OCI-LY3 (cell line): ENCODE results near the gene TRRAP.

ENCODE experiments used
- H2AFZ ChIP-seq: fragments of 200-600, 300-600 bp; shearing (Covaris generic); 2 replicates; pipeline ENCODE4 v1.6.0; 2014; ENCODE audit warnings: antibody characterized with exemption, low read depth, low read length
- H3K27ac ChIP-seq: fragments of 200-600, 300-600 bp; sonication (generic); 2 replicates; pipeline ENCODE4 v1.5.1; 2014; ENCODE audit warnings: mild to moderate bottlenecking, low read length, moderate library complexity, mixed read lengths
- H3K27me3 ChIP-seq: fragments of 200-600, 300-600 bp; sonication (generic); 2 replicates; pipeline ENCODE4 v1.6.1; 2014; ENCODE audit warnings: low read depth, low read length, mixed read lengths
- H3K36me3 ChIP-seq: fragments of 200-600, 300-600 bp; sonication (generic); replicated peaks from 2 replicates; pipeline ENCODE3; 2014; ENCODE audit warnings: low read depth, low read length, mixed read lengths
- H3K4me1 ChIP-seq: fragments of 300-600, 200-600 bp; sonication (generic); 2 replicates; pipeline ENCODE4 v1.6.1; 2014; ENCODE audit warnings: low read length, mixed read lengths
- H3K4me2 ChIP-seq: fragments of 200-600, 300-600 bp; sonication (generic); 2 replicates; pipeline ENCODE4 v1.6.1; 2014; ENCODE audit warnings: low read length, mixed read lengths
- H3K4me3 ChIP-seq: fragments of 300-600, 200-600 bp; sonication (generic); 2 replicates; pipeline ENCODE4 v1.5.1; 2014; ENCODE audit warnings: antibody characterized with exemption, mild to moderate bottlenecking, low read length, moderate library complexity
- H3K79me2 ChIP-seq: fragments of 300-600, 200-600 bp; shearing (Covaris generic); 2 replicates; pipeline ENCODE4 v1.6.1; 2014; ENCODE audit warnings: mild to moderate bottlenecking, low read length, mixed read lengths
- H3K9ac ChIP-seq: fragments of 300-600, 200-600 bp; shearing (Covaris generic); 2 replicates; pipeline ENCODE4 v1.6.0; 2014; ENCODE audit warnings: mild to moderate bottlenecking, low read length, moderate library complexity
- H3K9me3 ChIP-seq: fragments of 200-600, 300-600 bp; shearing (Covaris generic); 2 replicates; pipeline ENCODE4 v1.6.1; 2014; ENCODE audit warnings: low read length, mixed read lengths; ENCODE audit not compliant: insufficient read depth
- H4K20me1 ChIP-seq: fragments of 200-600, 300-600 bp; sonication (generic); 2 replicates; pipeline ENCODE4 v1.6.1; 2016; ENCODE audit warnings: low read length, mixed read lengths; ENCODE audit not compliant: insufficient read depth
- CTCF ChIP-seq: fragments of 200-600, 300-600 bp; sonication (generic); IDR thresholded peaks from 2 replicates; pipeline ENCODE4 v1.5.1; 2014; ENCODE audit warnings: antibody characterized with exemption, low read length, low read depth
- EZH2phosphoT487 ChIP-seq: fragments of 200-600 bp; shearing (Covaris generic); IDR thresholded peaks from 2 replicates; pipeline ENCODE4 v1.6.1; 2018; ENCODE audit warnings: antibody characterized with exemption, mixed run types, low read depth

The TRRAP gene

GRCh38 chr7:98993024-98993897 is 114.9 kb downstream of the TRRAP start:
- no peaks in the 10 kb centered on the region for H3K4me1 ChIP-seq
- H3K36me3 ChIP-seq, result peaks cover 60% of the 10 kb centered on the region
- TF ChIP-seq EZH2phosphoT487, result no peak
- TF ChIP-seq CTCF, result peak; percentile 2; the same call in 1 of the 2 replicates
- no peak overlapping the region for H3K9ac ChIP-seq
- H3K4me2 ChIP-seq, result no peak overlapping the region
- no peaks in the 10 kb centered on the region for H3K79me2 ChIP-seq
- H3K4me3 ChIP-seq, result no peak overlapping the region
- H2AFZ ChIP-seq, result no peak overlapping the region
- H3K27ac ChIP-seq, result no peak overlapping the region
- H3K27me3 ChIP-seq, result no peaks in the 10 kb centered on the region
- no peaks in the 10 kb centered on the region for H3K9me3 ChIP-seq
- no peaks in the 10 kb centered on the region for H4K20me1 ChIP-seq

DNA sequence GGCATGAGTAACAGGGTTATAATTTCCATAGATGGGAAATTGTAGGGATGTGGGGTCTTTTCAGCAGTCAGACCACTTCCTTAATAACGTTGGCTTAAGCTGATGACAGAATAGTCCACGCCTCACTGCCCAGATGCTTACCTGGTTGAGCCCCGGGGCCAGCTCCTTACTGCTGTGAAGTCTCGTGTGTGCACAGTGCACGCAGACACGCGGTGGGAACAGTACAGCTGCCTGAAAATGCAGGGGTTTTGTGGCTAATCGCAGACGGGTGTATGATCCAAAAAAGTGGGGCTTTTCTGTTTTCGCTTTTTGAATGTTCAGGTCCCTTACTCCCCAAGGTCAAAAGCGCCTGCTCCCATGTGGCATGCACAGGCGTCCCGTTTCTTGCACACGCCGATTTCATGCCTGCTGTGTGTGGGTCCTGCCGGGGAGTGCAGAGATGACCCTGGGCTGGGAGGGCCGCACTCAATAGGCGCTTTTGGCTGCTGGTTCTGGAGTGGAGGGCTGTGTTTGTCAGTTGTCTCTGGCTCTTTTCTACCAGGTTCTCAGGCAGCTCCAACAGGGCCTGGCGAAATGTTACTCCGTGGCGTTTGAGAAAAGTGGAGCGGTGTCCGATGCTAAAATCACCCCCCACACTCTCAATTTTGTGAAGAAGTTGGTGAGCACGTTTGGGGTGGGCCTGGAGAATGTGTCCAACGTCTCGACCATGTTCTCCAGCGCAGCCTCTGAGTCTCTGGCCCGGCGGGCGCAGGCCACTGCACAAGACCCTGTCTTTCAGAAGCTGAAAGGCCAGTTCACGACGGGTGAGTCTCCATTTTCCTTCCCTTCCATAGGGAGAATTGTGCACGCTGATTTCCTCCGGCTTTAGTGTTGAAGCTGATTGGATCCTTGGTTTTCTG is 116.0 kb downstream of the TRRAP start:
- no peak overlapping the region for H3K4me3 ChIP-seq
- H3K27me3 ChIP-seq, result no peaks in the 10 kb centered on the region
- H4K20me1 ChIP-seq, result no peaks in the 10 kb centered on the region
- H3K79me2 ChIP-seq, result no peaks in the 10 kb centered on the region
- no peak overlapping the region for H3K4me2 ChIP-seq
- TF ChIP-seq EZH2phosphoT487 (no peak), CTCF (no peak)
- no peak overlapping the region for H3K27ac ChIP-seq
- H2AFZ ChIP-seq, result no peak overlapping the region
- no peak overlapping the region for H3K9ac ChIP-seq
- H3K36me3 ChIP-seq, result peaks cover 59% of the 10 kb centered on the region
- no peaks in the 10 kb centered on the region for H3K4me1 ChIP-seq
- no peaks in the 10 kb centered on the region for H3K9me3 ChIP-seq

GRCh38 chr7:98995111-98995510 is 116.8 kb downstream of the TRRAP start:
- Histone ChIP-seq H3K9ac (no peak overlapping the region), H4K20me1 (no peaks in the 10 kb centered on the region), H3K27me3 (no peaks in the 10 kb centered on the region), H3K4me2 (no peak overlapping the region), H3K36me3 (peaks cover 59% of the 10 kb centered on the region), H3K79me2 (no peaks in the 10 kb centered on the region), H3K9me3 (no peaks in the 10 kb centered on the region), H2AFZ (no peak overlapping the region), H3K4me3 (no peak overlapping the region), H3K4me1 (no peaks in the 10 kb centered on the region), H3K27ac (no peak overlapping the region)
- TF ChIP-seq CTCF (no peak), EZH2phosphoT487 (no peak)
